ENCODE measurements around the gene MEI4. TPM values are rescaled to one million over a fixed set of nuclear protein-coding genes. Genes with fewer than 3 reads are reported as not detected.

MEI4 gene
- total and polyA plus RNA-seq, 2 of the 13 experiments (the other 11 are each of a cell fraction or from before 2014, with no cell fraction given), result not detected

- in situ Hi-C loops (cut with HindIII; ENCODE audit: extremely low pct_ligation_motif_present, low pct_unique_long_range_greater_than_20kb), result no loop called here
- no peak for ATAC-seq
- CTCF ChIA-PET (ENCODE audit: low intra/inter-chr PET ratio, low total read pairs), result no interaction called here
Measured at GRCh38 chr6:77619114-77619513, 33.7 kb upstream of the MEI4 start.

DNA sequence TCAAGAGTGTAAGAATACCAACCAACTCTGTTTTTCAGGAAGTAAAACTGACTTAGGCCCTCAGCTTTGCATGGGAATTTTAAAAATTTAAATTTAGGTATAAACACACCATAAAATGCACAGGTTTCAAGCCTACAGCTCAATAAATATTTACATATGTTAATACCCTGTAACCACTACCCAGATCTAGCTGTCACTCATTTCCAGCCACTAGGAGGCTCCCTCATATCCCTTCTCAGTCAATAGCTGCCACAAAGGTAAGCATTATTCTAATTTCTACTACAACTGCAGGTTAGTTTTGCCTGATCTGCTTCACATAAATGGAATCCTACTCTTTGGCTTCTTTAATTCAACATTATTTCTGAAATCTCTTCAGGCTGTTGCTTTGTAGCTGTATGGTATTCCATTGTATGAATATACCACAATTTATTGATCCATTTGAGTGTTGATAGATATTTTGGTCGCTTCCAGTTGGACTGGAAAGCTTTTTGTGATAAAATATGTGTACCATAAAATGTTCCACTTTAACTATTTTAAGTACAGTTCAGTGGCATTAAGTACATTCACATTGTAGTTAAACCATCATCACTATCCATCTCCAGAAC, 32.5 kb upstream of the MEI4 start:
- POLR2A ChIA-PET, result no interaction called here
- Histone ChIP-seq H3K79me2 (ENCODE audit: insufficient read depth, low read length) (no peaks in the 10 kb centered on the region), H3K9ac (ENCODE audit: insufficient read depth, low read depth, low read length) (no peak overlapping the region), H3K9me3 (ENCODE audit: low read length) (no peaks in the 10 kb centered on the region), H3K36me3 (replicated peaks in 1 of 2; ENCODE audit: control insufficient read depth in 1 of 2, insufficient read depth in 2 of 2, low read length in 2 of 2) (no peaks in the 10 kb centered on the region), H4K20me1 (ENCODE audit: insufficient read depth, low read length) (no peaks in the 10 kb centered on the region), H3K4me1 (ENCODE audit: insufficient read depth, low read length) (no peaks in the 10 kb centered on the region), H3K4me2 (ENCODE audit: low read depth, low read length) (no peak overlapping the region), H3K4me3 (replicated peaks in 1 of 3; ENCODE audit: insufficient read depth in 1 of 3, low read depth in 2 of 3, low read length in 3 of 3) (no peak overlapping the region), H3K27ac (ENCODE audit: extremely low read length, insufficient read depth, low read length) (no peak overlapping the region), H3K27me3 (ENCODE audit: control insufficient read depth in 1 of 2, insufficient read depth in 2 of 2, low read length in 2 of 2) (no peaks in the 10 kb centered on the region), H2AFZ (ENCODE audit: low read length) (no peak overlapping the region)
- 88% methylated on average over 1 of the region's 1 CpG for WGBS (ENCODE audit: low lambda C conversion rate)
- FAIRE-seq (no peak), DNase-seq (ENCODE audit: low spot score) (peak; percentile 8), ATAC-seq (peak; percentile 85)
- in situ Hi-C loops (cut with HindIII; ENCODE audit: extremely low pct_ligation_motif_present, low pct_unique_long_range_greater_than_20kb) (no loop called here), intact Hi-C loops (cut with micrococcal nuclease; ENCODE audit: unreplicated experiment) (loop anchor here (1.0 kb wide), 1 partner anchor 306 kb away; no protein-coding TSS in a partner anchor)
- CTCF ChIA-PET (ENCODE audit: low intra/inter-chr PET ratio, low total read pairs), result interaction anchor here (1.3 kb wide), 1 partner anchor 305 kb away, joined by 6 read pairs; no protein-coding TSS in a partner anchor
- no TSS peak for BruUV-seq (replicated peaks)
- TF ChIP-seq PBX2 (CRISPR knock-in tag; IDR thresholded peaks at IDR 0.05), result no peak
- TF ChIP-seq, protein P1, sequence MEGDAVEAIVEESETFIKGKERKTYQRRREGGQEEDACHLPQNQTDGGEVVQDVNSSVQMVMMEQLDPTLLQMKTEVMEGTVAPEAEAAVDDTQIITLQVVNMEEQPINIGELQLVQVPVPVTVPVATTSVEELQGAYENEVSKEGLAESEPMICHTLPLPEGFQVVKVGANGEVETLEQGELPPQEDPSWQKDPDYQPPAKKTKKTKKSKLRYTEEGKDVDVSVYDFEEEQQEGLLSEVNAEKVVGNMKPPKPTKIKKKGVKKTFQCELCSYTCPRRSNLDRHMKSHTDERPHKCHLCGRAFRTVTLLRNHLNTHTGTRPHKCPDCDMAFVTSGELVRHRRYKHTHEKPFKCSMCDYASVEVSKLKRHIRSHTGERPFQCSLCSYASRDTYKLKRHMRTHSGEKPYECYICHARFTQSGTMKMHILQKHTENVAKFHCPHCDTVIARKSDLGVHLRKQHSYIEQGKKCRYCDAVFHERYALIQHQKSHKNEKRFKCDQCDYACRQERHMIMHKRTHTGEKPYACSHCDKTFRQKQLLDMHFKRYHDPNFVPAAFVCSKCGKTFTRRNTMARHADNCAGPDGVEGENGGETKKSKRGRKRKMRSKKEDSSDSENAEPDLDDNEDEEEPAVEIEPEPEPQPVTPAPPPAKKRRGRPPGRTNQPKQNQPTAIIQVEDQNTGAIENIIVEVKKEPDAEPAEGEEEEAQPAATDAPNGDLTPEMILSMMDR (CRISPR knock-in tag; IDR thresholded peaks at IDR 0.05), result peak; percentile 53
- peak; percentile 55; the same call in 1 of the 2 replicates for TF ChIP-seq STAG1 (CRISPR knock-in tag; IDR thresholded peaks at IDR 0.05)

More at GRCh38 chr6:77619114-77619513, 33.7 kb upstream of the MEI4 start:
- Histone ChIP-seq H3K79me2 (ENCODE audit: insufficient read depth, low read length) (no peaks in the 10 kb centered on the region), H3K36me3 (replicated peaks in 1 of 2; ENCODE audit: control insufficient read depth in 1 of 2, insufficient read depth in 2 of 2, low read length in 2 of 2) (no peaks in the 10 kb centered on the region), H3K4me1 (ENCODE audit: insufficient read depth, low read length) (no peaks in the 10 kb centered on the region), H4K20me1 (ENCODE audit: insufficient read depth, low read length) (no peaks in the 10 kb centered on the region), H3K4me2 (ENCODE audit: low read depth, low read length) (no peak overlapping the region), H3K27me3 (ENCODE audit: control insufficient read depth in 1 of 2, insufficient read depth in 2 of 2, low read length in 2 of 2) (no peaks in the 10 kb centered on the region), H3K9ac (ENCODE audit: insufficient read depth, low read depth, low read length) (no peak overlapping the region), H3K27ac (ENCODE audit: extremely low read length, insufficient read depth, low read length) (no peak overlapping the region), H3K9me3 (ENCODE audit: low read length) (no peaks in the 10 kb centered on the region), H3K4me3 (replicated peaks in 1 of 3; ENCODE audit: insufficient read depth in 1 of 3, low read depth in 2 of 3, low read length in 3 of 3) (no peak overlapping the region), H2AFZ (ENCODE audit: low read length) (no peak overlapping the region)
- FAIRE-seq (no peak), DNase-seq (ENCODE audit: low spot score) (no peak)
- intact Hi-C loops (cut with micrococcal nuclease; ENCODE audit: unreplicated experiment), result no loop called here
- TF ChIP-seq ZNF749 (CRISPR knock-in tag; IDR thresholded peaks at IDR 0.05; ENCODE audit: borderline replicate concordance), result no peak
- no peak for TF ChIP-seq ZKSCAN8 (CRISPR knock-in tag; IDR thresholded peaks at IDR 0.05; ENCODE audit: borderline replicate concordance)
- TF ChIP-seq, protein P2, sequence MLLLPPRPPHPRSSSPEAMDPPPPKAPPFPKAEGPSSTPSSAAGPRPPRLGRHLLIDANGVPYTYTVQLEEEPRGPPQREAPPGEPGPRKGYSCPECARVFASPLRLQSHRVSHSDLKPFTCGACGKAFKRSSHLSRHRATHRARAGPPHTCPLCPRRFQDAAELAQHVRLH (CRISPR knock-in tag; IDR thresholded peaks at IDR 0.05; ENCODE audit: borderline replicate concordance, low read depth), result no peak
- TF ChIP-seq ZNF543 (CRISPR knock-in tag; IDR thresholded peaks at IDR 0.05), result no peak
- no peak for TF ChIP-seq SOX5 (CRISPR knock-in tag; IDR thresholded peaks at IDR 0.05; ENCODE audit: borderline replicate concordance)
- no peak for TF ChIP-seq ZMAT5 (CRISPR knock-in tag; IDR thresholded peaks at IDR 0.05; ENCODE audit: borderline replicate concordance, low read depth)
- TF ChIP-seq CEBPG (CRISPR knock-in tag; IDR thresholded peaks at IDR 0.05), result no peak
- no peak for TF ChIP-seq ZSCAN22 (CRISPR knock-in tag; IDR thresholded peaks at IDR 0.05)
- TF ChIP-seq ZNF563 (CRISPR knock-in tag; IDR thresholded peaks at IDR 0.05), result no peak
- no peak for TF ChIP-seq SP140L (CRISPR knock-in tag; IDR thresholded peaks at IDR 0.05; ENCODE audit: borderline replicate concordance)
- no peak for TF ChIP-seq HOXA3 (CRISPR knock-in tag; IDR thresholded peaks at IDR 0.05)
- BruUV-seq (replicated peaks), result no TSS peak
- 3% methylated on average over 2 of the region's 2 CpGs for WGBS (ENCODE audit: low lambda C conversion rate)
- POLR2A ChIA-PET, result no interaction called here

All from HepG2 (cell line).